HG02759 (cell line): Measurements from ENCODE around the gene C2CD4B.

Experiments used
- ATAC-seq: cut with Tn5 transposase; IDR thresholded peaks from one replicate; pipeline ENCODE4 v1.9.1; 2021; ENCODE audit warnings: mild to moderate bottlenecking, moderate library complexity; ENCODE audit not compliant: unreplicated experiment

C2CD4B gene

GRCh38 chr15:62149729-62150128 is 15.4 kb downstream of the C2CD4B start:
- ATAC-seq, result no peak

- ATAC-seq, result no peak
Observed at GRCh38 chr15:62147551-62147950, 17.5 kb downstream of the C2CD4B start.

- no peak for ATAC-seq
Observed at GRCh38 chr15:62147149-62147548, 17.9 kb downstream of the C2CD4B start.

- no peak for ATAC-seq
Observed at GRCh38 chr15:62145015-62145735, 19.9 kb downstream of the C2CD4B start.

- ATAC-seq, result no peak
Observed at GRCh38 chr15:62142736-62143135, 22.3 kb downstream of the C2CD4B start.

- ATAC-seq, result no peak
Observed at GRCh38 chr15:62141643-62142588, 23.2 kb downstream of the C2CD4B start.

- no peak for ATAC-seq
Observed at GRCh38 chr15:62141200-62141599, 23.9 kb downstream of the C2CD4B start.

GRCh38 chr15:62138124-62138523 is 27.0 kb downstream of the C2CD4B start:
- ATAC-seq, result no peak

- no peak for ATAC-seq
Observed at GRCh38 chr15:62136911-62137865, 27.9 kb downstream of the C2CD4B start.

GRCh38 chr15:62135532-62136134 is 29.5 kb downstream of the C2CD4B start:
- no peak for ATAC-seq

- no peak for ATAC-seq
Observed at GRCh38 chr15:62133141-62133540, 31.9 kb downstream of the C2CD4B start.

- no peak for ATAC-seq
Observed at GRCh38 chr15:62128916-62129315, 36.2 kb downstream of the C2CD4B start.

GRCh38 chr15:62126364-62126763 is 38.7 kb downstream of the C2CD4B start:
- ATAC-seq, result no peak

- ATAC-seq, result no peak
Observed at GRCh38 chr15:62125773-62126172, 39.3 kb downstream of the C2CD4B start.

- no peak for ATAC-seq
Observed at GRCh38 chr15:62124973-62125303, 40.1 kb downstream of the C2CD4B start.

- ATAC-seq, result no peak
Observed at GRCh38 chr15:62124176-62124972, 40.7 kb downstream of the C2CD4B start.

GRCh38 chr15:62122249-62122648 is 42.8 kb downstream of the C2CD4B start:
- no peak for ATAC-seq

- no peak for ATAC-seq
Observed at GRCh38 chr15:62121273-62122015, 43.6 kb downstream of the C2CD4B start.

- ATAC-seq, result no peak
Observed at GRCh38 chr15:62120776-62121175, 44.3 kb downstream of the C2CD4B start.
